ENCODE results near the gene ATP6V0A1.
"Not testable (repeated sequence)": the region's sequence is repeated elsewhere in the genome, so short reads cannot be mapped to it uniquely, and the experiment has no call there.

Gene ATP6V0A1

GRCh38 chr17:42438600-42439567, 19.8 kb upstream of the ATP6V0A1 start:
- DNase-seq: no peak

GRCh38 chr17:42441371-42442195, 17.1 kb upstream of the ATP6V0A1 start:
- no peak for DNase-seq

- no peak for DNase-seq
Observed at GRCh38 chr17:42442196-42442565, 16.5 kb upstream of the ATP6V0A1 start.

GRCh38 chr17:42449176-42449575, 9.5 kb upstream of the ATP6V0A1 start:
- not testable (repeated sequence) for DNase-seq

GRCh38 chr17:42449838-42450237, 8.8 kb upstream of the ATP6V0A1 start:
- DNase-seq: not testable (repeated sequence)

GRCh38 chr17:42451270-42451669, 7.4 kb upstream of the ATP6V0A1 start:
- DNase-seq: not testable (repeated sequence)

GRCh38 chr17:42453439-42453838, 5.2 kb upstream of the ATP6V0A1 start:
- no peak for DNase-seq

- not testable (repeated sequence) for DNase-seq
Observed at GRCh38 chr17:42454987-42455386, 3.7 kb upstream of the ATP6V0A1 start.

- DNase-seq: no peak
Observed at GRCh38 chr17:42456223-42457106, 2.2 kb upstream of the ATP6V0A1 start.

- DNase-seq: no peak
Observed at GRCh38 chr17:42457107-42457792, 1.4 kb upstream of the ATP6V0A1 start.

GRCh38 chr17:42459256-42459800, 650 bp downstream of the ATP6V0A1 start:
- no peak for DNase-seq

GRCh38 chr17:42459801-42460281, 1.2 kb downstream of the ATP6V0A1 start:
- DNase-seq: peak; percentile 41

- no peak for DNase-seq
Observed at GRCh38 chr17:42460371-42460770, 1.7 kb downstream of the ATP6V0A1 start.

- DNase-seq: no peak
Observed at GRCh38 chr17:42463976-42464400, 5.3 kb downstream of the ATP6V0A1 start.

GRCh38 chr17:42467889-42468288, 9.2 kb downstream of the ATP6V0A1 start:
- no peak for DNase-seq

- DNase-seq: no peak
Observed at GRCh38 chr17:42472709-42473521, 14.2 kb downstream of the ATP6V0A1 start.

GRCh38 chr17:42474276-42474675, 15.6 kb downstream of the ATP6V0A1 start:
- DNase-seq: no peak

GRCh38 chr17:42475121-42475520, 16.4 kb downstream of the ATP6V0A1 start:
- DNase-seq: no peak

GRCh38 chr17:42475835-42476234, 17.2 kb downstream of the ATP6V0A1 start:
- no peak for DNase-seq

GRCh38 chr17:42476411-42476810, 17.7 kb downstream of the ATP6V0A1 start:
- DNase-seq: no peak

- no peak for DNase-seq
Observed at GRCh38 chr17:42477173-42477572, 18.5 kb downstream of the ATP6V0A1 start.
